SKM-1 treated with dmso at 0.1 percent for 144 hours (cell line): ENCODE measurements around the gene NOVA2.

ENCODE experiments used
- DNase-seq: peaks from one replicate; lab custom pipeline; 2025; ENCODE audit not compliant: unreplicated experiment; lab: John Stamatoyannopoulos, UW

The NOVA2 gene

DNA sequence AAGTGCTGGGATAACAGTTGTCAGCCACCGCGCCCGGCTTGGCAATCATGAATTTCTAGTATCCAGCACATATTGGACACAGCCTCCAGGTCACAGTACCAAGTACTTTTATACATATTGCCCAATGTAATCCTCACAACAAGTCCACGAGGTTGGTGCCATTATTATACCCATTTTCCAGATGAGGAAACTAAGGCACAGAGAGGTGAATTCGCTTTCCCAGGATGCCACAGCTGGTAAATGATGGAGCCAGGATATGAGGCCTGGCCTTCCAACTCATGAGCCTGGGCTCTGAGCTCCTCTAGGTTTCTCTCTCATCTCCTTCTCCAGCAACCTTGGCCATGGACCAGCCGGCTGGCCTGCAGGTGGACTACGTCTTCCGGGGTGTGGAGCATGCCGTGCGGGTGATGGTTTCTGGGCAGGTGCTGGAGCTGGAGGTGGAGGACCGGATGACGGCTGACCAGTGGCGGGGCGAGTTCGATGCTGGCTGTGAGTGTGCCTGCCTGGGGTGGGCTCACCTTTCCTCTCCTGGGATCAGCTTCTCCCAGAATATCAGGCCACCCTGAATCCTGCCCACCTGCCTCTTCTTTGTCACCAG lies 29.1 kb upstream of the NOVA2 start:
- no peak for DNase-seq

DNA sequence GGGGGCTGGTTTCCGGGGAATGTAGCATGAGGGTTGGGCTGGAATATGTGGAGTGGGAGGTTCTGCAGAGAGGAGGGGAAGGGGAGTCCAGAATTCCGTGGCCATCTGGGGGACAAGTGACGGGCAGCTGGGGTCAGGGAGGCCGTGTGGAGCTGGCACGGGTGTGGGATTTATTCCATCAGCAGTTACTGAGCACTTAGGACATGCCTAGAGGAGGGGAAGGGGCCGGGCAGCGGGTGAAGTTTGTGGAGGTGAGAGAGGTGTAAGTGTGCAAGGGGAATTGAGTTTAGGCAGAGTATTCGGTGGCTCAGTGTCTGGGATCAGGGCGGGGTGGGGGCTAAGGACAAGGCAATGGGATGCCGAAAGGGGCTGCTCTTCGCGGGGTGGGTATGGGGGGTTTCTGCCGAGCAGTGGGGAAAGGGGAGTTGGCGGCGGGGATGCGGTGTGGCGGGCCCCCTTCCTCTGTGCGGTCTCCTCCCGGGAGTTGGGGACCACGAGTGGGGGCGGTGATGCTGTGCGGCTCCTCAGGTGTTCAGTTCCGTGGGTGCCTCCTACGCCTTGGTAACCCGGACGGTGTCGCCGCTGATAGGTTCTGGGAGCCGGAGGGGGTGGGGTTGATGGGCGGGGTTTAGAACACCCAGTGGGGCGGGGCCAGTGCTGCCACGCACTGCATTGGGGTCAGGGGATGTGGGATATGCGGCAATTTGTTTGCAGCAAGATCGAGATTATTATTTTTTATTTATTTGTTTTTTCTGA lies 27.0 kb upstream of the NOVA2 start:
- DNase-seq: no peak

DNA sequence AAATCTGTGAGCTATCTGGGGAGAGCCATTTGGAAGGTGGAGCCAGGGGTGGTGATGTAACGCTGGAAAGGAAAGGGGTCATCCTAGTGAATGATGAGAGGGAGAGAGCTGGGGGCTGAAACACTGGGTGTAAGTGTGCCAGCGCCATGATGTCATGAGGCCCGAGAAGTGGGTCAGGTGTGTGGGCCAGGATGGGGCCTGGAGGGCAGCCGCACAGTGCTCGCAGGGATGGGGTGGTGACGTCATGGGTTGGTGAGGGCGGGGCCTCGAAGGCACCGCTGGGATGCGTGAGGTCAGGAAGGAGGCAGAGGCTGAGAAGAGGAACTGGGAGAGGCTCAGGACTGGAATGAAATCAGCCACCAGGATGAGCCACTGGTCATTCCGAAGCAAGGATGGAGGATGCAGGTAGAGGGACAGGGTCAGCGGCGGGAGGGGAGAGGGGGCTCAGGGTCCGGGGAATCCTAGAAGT lies 26.0 kb upstream of the NOVA2 start:
- DNase-seq: no peak

DNA sequence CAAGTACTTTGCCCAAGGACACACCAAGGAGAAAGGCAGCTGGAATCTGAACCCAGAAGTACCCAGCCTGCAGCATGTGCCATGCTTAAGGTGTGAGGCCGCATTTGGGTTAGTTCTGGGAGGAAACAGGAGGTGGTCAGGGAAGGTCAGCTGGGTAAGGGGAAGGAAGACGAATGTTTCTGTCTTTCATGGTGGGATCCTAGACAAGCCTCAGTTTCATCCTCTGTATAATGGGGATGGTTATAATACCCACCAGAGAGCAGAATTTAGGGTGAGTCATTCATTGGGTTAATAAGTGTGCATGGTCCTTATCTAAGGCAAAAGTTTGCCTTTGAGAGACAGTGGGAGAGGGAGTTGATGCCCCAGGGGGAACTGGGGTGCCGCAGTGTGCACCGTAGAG lies 25.2 kb upstream of the NOVA2 start:
- no peak for DNase-seq

DNA sequence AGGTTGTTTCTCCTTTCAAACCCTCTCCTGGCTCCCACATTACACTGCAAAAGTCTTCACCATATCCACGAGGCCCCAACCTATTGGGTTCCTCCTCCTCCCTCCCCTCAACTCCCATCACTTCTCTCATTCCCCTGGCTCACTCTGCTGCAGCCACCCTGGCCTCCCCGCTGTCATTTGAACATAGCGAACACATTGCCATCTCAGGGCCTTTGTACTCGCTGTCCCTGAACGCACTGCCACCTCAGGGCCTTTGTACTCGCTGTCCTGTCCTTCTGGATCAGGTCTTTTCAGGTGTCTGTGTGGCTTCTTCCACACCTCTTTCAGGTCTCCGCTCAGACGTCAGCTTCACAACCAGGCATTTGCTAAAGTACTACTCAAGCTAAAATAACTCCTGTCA lies 23.3 kb upstream of the NOVA2 start:
- no peak for DNase-seq

DNA sequence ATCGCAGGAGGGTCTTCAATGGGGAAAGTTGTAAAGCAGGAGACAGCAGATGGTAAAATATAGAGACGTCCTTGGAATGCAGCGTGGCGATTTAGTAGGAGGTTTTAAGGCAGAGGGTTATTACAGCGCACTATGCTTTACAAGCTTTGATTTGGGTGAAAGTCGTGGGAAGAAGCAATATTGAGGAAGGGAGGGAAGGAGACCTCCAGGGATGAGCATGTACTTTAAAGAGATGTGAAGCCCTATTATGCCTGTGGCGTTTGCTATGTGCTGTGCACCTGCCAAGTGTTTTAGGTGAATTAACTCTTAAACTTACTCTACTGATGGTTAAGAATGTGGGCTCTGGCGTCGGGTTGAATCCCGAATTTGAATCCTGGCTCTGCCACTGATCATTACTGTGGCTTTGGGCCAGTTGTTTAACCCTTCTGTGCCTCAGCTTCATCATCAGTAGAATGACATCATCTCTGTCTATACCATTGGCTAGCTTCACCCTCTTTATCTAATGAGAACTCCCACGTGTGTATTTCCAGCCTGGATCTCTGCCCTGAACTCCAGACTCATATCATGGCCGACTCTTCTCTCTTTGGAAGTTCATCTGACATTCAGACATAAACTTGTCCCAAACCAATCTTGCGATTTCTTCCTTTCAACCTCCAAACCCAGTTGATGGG lies 22.2 kb upstream of the NOVA2 start:
- no peak for DNase-seq

DNA sequence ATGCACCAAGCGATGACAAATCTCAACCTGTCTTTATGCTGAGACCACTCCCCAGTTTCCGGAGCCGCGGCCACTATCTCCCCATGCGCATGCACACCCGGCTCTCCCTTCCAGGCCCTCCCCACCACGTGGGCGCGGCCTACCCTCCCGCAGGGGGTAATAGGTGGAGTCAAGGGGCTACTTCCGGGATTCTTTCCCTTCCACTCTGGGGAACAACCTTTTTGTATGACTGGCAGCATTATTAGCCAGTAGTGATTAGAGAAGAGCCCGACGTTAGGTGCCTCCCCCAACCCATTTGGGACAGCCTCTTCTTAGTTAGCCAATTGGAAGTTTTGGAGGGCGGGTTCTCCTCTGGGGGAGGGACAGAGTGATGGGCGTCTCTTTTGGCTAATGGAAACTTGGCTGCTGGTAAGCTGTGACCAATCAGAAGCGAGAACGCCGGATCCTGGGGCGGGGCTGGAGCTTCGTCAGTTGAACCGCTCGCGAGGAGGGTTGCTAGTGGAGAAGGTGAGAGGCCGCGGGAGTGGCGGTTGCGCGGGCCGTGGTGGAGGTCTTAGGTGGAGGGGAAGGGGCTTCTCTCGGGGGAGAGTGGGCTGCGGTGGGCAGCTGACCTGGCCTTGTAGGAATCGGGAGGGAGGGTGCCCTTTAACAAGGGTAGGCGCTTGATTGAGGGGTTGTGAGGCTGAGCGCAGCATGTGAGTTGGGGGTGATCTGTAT lies 21.5 kb upstream of the NOVA2 start, which contains the start of gene CCDC61:
Gene CCDC61 (plus strand): TSS at position 470 of the 717 bp plus-strand sequence. CDS start 7,552 bp downstream, outside the sequence.
- peak; percentile 91 for DNase-seq

DNA sequence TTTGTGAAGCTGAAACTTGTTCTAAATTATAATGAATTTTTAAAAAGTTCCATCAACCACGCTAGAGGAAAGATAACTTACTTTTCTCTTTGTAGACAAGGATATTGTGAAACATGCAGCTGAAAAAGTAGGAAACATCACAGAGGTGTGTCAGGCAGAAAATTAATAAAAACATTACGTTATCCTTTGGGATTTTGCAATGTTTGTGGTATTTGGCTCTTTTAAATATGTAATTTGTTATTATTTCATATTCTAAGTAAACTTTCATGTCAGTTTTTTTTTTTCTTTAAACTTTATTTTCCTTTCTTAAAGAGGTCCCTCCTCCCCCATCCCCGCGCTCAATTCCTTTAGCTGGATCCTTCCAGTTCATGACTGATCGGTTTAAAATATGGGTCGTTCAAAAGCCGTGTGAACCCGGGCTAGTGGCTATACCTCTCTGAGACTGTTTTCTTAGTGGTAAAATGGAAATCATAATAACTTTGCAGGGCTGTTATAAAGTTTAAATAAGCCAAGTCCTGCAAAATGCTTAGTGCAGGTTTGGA lies 20.9 kb upstream of the NOVA2 start:
- DNase-seq: no peak

DNA sequence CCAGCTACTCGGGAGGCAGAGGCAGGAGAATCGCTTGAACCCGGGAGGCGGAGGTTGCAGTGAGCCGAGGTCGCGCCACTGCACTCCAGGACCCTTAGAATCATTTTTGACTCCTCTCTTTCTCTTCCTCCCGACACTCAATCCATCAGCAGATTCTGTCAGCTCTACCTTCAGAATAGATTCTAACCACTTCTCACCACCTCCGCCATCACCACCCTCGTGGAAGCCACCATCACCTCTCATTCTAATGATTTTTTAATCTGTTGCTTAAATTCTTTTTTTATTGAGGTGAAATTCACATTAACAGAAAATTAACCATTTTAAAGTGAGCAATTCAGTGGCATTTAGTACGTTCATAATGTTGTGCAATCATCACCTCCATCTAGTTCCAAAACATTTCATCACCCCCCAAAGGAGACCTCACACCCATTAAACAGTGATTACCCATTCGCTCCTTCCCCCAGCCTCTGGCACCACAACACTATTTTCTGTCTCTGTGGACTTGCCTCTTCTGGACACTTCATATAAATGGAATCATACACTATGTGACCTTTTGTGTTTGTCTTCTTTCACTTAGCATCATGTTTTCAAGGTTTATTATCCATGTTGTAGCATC lies 16.6 kb upstream of the NOVA2 start:
- no peak for DNase-seq

DNA sequence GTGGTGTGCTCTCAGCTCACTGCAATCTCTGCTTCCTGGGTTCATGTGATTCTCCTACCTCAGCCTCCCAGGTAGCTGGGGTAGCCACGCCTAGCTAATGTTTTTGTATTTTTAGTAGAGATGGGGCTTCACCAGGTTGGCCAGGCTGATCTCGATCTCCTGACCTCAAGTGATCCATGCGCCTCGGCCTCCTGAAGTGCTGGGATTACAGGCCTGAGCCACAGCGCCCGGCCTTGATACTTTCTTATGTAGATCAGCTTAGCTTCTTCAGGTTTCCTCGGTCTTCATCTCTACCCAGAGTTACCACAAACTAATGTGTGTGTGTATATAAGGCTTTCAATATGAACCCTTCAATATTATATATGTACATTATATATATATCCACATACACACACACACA lies 11.7 kb upstream of the NOVA2 start:
- no peak for DNase-seq

DNA sequence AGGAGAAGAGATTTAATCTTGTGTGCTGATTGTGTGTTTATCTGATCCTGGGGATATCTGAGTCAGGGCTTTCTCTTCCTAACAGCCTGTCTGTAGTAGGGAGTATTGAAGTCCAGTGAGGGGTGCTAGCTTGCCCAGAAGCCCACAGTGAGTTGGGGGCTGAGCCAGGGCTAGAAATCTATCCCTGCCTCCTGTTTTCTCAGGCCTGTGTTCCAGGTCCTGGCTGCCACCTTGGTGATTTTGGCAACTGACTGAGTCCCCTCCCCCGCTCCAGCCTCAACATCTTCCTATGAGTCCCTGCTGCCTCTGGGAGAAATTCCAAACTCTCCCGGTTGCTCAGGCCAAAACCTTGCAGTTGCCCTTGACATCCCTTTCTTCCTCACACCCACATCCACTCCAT lies 7.7 kb upstream of the NOVA2 start:
- DNase-seq: no peak

DNA sequence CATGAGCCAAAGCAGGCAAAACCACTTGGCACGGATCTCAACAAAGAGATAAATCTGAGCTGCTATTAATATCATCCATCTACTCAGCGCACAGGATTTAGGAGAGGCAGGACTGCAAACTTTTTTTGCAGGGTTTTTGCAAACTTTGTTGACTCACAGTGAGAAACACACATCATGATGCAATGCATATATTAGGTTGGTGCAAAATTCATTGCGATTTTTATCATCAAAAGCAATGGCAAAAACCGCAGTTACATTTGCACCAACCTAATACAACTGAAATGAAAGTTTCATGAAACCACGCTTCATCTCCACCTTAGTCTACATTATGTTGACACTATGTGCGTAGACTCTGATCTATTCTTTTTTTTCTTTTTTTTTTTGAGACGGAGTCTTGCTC lies 4.5 kb upstream of the NOVA2 start:
- DNase-seq: no peak

DNA sequence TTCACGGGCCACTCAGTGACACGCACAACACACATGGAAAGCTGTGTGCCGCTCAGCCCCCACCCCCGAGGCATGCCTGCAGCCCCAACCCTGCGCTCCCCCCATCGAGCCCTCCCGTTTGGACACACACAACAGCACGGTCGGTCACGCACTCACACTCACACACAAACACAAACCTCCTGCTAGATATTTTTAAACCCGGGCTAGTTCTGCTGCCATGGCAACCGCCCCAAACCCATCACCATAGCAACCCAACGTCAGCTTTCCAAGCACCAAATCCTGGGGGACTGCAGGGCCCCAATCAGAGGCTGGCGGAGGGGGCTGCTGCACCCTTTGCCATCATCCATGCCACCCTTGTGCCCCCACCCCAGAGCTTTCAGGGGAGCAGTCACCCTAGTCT lies 2.5 kb upstream of the NOVA2 start:
- DNase-seq: no peak

DNA sequence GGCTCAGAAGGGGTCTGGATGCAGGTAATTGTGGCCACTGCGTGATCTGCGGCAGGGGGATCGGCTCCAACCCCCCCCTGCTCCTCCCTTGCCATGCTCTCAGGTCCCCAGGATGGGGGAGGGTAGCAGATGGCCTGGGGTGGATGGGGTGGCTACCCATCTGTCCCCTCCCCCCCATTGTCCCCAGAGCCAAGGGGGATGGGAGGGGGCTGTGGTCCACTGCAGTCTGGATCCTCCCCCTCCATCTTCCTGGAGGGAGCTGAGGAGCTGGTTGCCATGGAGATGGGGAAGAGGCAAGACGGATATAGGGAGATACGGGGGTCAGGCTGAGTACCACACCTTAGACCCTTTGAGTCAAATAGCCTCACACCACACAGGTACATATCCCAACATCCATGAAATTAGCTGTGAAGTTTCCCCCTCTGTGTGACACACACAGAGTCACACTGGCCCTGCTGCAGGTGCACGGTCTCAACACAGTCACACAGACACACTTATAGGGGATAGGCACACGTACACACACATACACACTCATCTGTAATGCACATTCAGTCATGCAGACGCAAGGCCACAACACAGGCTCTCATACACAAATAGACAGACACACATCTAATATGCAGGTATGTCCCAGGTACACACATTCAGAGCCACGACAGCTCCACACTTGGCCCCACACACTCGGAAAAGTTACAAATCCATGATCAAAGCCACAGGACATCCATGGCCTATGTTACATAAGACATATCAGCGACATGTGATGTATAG lies 1.8 kb upstream of the NOVA2 start:
- no peak for DNase-seq

DNA sequence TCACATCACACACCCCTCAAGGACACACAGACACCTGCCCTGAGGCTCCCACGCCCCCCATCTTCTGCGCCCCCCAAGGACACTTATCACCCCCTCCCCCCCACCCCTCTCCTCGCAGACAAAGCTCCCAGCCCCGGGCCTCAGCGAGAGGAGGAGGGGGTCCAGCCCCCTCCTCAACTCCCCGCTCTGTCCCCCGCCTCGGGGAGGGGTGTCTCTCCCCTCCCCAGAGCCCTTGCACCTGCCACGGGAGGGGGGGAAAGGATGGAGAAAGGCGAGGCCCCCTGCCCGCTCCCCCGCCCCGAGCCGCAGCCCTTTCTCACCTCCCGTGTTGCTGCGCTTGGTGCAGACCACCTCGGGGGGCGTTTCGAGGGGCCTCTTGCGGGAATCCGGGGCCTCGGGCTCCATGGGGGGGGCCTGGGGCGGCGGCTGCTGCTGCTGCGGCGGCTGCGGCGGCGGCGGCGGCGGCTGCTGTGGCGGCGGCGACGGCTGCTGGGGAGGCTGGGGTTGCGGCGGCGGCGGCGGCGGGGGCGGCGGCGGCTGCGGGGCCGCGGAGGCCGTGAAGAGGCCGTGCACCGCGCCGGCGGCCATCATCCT lies 621 bp downstream of the NOVA2 start:
- no peak for DNase-seq

DNA sequence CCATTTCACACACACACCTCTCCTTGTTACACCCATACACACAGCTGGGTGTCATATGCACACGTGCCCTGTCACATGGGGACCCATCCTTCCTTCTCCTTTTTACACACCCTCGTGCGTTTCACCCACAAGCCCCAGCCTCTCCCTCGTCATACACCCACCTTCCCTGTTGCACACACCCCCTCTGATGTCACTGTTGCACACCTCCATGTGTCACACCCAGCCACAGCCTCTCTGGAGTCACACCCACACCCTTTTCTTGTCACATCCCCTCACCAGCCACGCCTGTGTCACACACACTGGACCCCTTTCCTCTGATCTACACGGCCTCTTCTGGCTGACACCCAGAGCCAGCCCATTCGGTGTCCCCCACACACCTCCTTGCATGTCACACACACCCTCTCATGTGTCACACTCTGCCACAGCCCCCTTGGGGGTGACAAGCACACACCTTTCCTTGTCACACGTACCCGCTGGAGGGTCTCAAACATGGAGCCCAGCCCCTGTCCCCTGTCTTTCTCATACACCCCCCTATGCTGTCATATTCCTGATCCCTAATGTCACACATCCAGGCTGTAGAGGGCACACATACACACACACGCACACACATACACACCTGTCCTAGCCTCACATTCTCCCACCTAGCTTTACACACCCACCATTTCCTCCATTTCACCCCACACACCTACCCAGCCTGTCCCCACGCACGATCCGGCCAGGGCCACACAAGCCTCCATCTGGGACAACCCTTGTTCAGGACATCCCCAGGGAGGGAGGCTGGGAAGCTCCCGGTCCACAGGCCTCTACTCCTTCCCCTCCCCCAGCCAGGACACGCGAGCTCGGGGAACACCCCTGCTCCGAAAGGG lies 1.4 kb downstream of the NOVA2 start:
- DNase-seq: no peak

DNA sequence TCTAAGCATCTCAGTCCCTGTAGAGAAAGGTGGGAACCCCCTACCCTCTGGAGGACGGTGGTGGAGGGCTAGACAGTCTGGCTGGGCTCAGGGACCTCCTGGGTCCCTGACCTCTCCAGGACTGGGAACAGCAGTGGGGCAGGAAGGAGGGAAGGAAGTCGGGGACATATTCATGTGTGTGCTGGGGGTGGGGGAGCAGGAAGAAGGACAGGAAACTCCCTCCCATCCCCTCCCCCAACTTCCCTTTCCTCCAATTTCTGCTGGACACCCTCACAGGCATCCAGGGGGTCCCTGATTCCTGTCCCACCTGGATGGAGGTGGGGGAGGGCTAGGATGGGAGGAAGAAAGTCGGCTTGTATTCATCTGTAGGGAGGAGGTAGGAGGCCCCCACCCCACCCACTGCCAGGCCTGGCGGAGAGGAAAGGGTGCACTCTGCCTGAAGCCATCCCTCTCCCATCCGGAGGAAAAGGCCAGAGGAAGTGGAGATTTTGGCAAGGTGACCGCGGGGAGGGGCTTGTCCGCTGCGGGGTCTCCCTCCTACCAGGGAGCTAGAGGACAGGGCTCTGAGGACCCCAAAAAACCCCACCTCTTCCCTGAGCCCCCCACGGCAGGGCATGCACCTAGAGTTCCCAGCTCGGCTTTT lies 2.3 kb downstream of the NOVA2 start:
- DNase-seq: no peak

DNA sequence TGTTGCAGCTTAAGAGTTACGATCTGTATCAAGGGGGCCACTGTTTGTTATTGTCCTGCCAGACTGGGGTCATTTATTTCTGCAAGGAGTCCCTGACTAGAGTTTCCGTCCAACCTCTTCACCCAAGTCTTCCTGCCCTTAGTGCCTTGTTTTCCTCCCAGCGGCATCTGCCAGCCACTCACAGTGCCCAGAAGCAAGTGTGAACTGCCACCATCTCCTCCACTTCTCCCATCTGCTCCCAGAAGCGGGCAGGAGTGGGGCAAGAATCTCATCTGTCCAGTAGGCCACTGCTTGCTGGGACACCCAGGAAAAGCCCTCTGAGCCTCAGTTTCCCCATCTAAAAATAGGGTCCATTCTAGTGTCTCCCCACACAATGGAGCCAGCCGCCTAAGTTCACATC lies 4.0 kb downstream of the NOVA2 start:
- no peak for DNase-seq
